GM13976 (cell line): ENCODE results near the gene MINPP1.
A peak's percentile ranks its signal among the peaks of the same experiment; 100 is the strongest.

Source experiments
- DNase-seq: peaks from one replicate; pipeline ENCODE4 v3.0.0; 2012; ENCODE audit warnings: low spot score
- CTCF ChIP-seq: IDR thresholded peaks from 2 replicates; pipeline ENCODE4 v1.5.1; 2012; ENCODE audit warnings: borderline replicate concordance, mild to moderate bottlenecking; ENCODE audit not compliant: insufficient read depth; ENCODE audit errors: extremely low read depth, missing control alignments, control extremely low read depth
- in situ Hi-C: fragments of 300-500 bp; cut with MboI; formaldehyde crosslinking; loops from one replicate; pipeline ENCODE4 v1.12.0; 2022; ENCODE audit warnings: low sequenced_read_pairs, mixed read lengths, inconsistent platforms; ENCODE audit not compliant: unreplicated experiment

The MINPP1 gene

GRCh38 chr10:87508837-87509236 lies 4.1 kb downstream of the MINPP1 start:
- TF ChIP-seq CTCF, result no peak
- in situ Hi-C loops, result no loop called here
- no peak for DNase-seq

- TF ChIP-seq CTCF, result no peak
- in situ Hi-C loops, result no loop called here
- no peak for DNase-seq
Measured at GRCh38 chr10:87510025-87510424, 5.3 kb downstream of the MINPP1 start.

- no peak for TF ChIP-seq CTCF
- in situ Hi-C loops, result no loop called here
- no peak for DNase-seq
Measured at GRCh38 chr10:87511526-87511925, 6.8 kb downstream of the MINPP1 start.

GRCh38 chr10:87518937-87519336 lies 14.2 kb downstream of the MINPP1 start:
- in situ Hi-C loops, result no loop called here
- TF ChIP-seq CTCF, result no peak
- DNase-seq, result no peak

- peak; percentile 61 for DNase-seq
- in situ Hi-C loops, result no loop called here
- no peak for TF ChIP-seq CTCF
Measured at GRCh38 chr10:87519582-87519981, 14.9 kb downstream of the MINPP1 start.

- TF ChIP-seq CTCF, result no peak
- DNase-seq, result no peak
- in situ Hi-C loops, result no loop called here
Measured at GRCh38 chr10:87523731-87524130, 19.0 kb downstream of the MINPP1 start.

GRCh38 chr10:87524296-87524695 lies 19.6 kb downstream of the MINPP1 start:
- no peak for TF ChIP-seq CTCF
- no peak for DNase-seq
- in situ Hi-C loops, result no loop called here
